Measurements from ENCODE around the gene BCKDK.

Gene BCKDK

DNA sequence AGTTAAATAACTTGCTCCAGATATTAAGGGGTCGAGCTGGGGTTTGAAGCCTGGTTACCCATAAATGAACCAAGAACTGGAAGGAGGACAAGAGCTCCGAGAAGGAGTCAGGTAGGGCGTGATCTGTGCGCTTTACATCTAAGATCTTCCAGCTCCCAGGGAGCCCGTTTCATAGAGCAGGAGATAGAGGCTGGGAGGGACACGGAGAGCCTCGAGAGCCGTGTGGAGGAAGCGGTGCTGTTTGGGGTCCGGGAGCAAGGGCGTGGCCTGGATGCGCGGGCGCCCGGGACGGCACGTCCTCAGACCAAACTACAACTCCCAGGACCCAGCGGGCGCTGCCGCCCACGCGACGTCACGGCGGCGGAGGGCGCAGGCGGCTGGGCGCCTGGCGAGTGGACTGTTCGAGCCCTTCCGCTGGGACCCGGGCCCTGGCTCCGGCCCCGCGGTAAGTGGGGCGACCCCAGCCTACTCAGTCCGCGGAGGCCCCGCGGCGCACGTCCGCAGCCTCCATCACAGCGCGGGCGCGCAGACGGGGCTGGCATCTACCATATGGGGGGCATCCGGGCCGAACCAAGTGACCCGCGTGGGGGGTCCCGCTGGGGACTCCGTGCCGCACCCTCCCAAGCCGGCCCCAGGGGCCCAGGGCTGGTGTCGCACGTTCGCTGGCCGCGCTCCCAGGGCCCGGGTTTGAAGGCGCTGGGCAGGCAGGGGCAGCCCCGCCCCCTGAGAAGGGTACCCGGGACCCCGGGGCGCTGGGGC lies at the start of gene BCKDK:
BCKDK (plus strand) TSS at position 352 of the 759 bp plus-strand sequence. CDS start 838 bp downstream, outside the sequence.
- peak; percentile 86 to 88 for DNase-seq

DNA sequence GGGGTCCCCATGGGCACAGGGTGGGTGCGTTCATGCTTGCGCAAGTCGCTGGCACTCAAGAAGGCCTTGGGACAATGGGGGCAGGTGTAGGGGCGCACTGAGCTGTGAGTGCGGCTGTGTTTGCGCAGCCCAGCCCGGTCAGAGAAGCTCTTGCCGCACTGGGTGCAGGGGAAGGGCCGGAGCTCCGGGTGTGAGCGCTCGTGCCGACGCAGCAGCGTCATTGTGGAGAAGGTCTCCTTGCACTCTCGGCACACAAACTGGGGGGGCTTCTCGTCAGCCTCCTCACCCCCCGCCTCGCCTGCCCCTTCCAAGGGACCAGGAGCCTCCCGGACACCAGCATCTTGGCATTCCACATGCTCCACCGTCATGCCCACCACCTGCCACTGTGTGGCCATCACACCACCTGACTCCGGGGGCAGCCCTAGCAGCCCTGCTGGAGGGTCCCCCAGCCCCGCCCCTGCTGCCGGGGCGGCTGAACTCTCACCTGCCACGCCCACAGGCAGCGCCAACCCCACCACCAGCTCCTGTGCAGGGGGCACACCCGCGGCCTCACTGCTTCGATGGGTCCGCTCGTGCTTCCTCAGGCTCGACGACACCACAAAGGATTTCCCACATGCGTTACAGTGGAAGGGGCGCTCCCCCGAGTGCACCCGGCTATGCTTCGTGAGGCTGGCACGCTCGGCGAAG lies 46.9 kb upstream of the BCKDK start:
- DNase-seq = no peak

DNA sequence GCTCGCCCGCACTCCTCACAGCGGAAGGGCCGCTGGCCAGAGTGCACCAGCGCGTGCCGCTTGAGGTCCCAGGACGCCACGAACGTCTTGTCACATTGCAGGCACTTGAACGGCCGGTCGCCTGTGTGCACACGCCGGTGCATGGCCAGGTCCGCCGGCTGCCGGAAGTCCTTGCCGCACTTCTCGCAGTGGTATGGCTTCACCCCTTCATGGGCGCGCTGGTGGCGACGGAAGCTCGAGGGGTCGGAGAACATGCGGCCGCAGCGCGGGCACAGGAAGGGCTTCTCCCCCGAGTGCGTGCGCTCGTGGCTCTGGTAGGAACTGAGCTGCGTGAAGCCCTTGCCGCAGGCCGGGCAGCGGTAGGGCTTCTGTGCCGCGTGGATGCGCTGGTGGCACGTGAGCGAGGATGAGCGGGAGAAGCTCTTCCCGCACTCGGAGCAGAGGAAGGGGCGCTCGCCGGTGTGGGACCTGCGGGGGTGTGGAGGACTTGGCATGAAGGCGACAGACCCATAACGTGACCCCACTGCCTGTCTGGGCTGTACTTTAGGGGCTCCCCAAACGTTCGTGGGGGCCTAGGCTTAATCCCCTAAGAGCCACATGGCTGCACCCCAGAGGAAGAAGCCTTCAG lies 46.3 kb upstream of the BCKDK start:
- DNase-seq = no peak

DNA sequence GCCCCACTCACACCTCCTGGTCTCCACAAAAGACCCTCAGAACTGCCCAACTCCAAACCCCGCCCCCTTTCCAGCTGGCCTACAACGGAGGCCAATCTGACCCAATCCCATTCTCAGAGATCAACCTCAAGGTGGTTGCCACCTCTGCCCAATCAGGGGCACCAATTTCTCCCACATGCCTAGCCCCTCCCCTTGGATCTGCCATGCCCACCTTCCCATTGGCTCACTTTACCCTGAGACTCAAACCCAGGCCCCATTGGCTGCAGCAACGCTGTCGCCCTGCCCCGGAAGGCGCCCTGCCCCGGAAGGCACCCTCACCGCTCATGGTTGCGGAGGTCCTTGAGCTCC lies 44.7 kb upstream of the BCKDK start:
- DNase-seq = no peak

DNA sequence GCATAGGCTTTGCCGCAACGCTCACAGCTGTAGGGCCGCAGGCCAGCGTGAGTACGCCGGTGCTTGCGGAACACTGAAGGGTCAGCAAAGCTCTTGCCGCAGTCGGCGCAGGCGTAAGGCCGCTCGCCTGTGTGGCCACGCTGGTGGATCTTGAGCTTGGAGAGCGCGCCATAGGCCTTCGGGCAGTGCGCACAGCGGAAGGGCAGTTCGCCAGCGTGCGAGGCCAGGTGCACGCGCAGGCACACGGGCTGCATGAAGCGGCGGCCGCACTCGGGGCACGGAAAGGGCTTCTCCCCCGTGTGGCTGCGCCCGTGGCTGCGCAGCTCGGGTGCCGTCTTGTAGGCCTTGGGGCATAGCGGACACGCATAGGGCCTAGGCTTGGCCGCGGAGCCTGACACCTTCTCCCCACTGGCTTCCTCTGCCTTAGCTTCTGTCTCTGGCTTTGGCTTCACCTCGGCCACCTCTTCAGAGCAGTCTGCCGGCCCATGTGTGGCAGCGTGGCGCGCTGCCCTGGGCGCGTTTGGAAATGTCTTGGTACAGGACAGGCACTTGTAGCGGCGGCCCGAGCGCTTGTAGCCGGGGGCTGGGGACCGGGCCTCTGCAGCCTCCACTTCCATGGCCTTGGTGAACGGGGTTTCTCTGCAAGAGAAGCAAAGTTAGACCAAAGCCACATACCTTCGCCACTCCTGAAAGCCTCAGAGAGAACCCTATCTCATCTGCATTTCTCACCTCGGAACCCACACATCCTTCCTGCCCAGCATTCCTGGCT lies 44.2 kb upstream of the BCKDK start:
- no peak for DNase-seq

DNA sequence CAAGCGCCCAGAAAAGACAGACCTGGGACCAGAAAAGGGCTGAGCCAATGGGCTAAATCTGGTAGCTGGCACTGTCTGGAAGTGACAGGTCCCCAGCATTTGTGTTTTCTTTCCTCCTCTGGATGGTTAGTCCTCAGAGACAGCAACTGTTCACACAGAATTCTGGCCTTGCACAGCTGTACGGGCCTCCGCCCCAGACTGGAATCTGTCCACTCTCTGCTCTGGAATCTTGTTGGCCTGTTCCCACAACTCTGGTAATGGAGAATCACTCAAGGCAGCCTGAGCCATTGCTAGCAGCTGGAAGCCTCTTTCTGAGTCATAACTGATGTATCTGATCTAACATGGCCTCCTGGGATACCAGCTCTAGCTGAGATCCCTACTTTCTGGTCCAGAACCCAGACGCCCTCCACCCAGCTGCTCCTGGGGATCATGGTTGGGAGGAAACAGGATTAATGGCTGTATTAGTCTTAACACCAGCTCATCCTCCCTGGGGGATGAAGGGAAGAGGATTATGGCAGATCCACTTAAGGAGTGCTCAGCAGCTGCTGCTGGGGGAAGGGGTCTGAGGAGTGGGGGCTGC lies 43.2 kb upstream of the BCKDK start:
- DNase-seq = peak in 1 of 2 experiments; percentile 20

DNA sequence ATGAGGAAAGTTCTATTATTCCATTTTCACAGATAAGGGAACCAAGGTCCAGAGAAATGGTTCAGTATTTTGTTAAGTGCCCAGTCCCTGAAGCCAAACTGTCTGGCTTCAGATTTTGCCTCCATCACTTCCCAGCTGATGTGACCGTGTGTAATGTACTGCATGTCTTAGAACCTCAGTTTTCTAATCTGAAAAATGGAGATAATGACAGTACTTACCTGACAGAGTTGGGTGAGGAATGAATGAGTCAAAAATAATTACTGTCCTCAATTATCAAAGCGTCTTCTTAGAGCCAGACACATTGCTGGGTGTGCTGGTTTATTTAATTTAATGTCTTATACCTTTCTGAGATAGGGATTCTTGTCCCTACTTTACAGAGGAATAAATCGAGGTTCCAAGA lies 40.8 kb upstream of the BCKDK start:
- no peak for DNase-seq

DNA sequence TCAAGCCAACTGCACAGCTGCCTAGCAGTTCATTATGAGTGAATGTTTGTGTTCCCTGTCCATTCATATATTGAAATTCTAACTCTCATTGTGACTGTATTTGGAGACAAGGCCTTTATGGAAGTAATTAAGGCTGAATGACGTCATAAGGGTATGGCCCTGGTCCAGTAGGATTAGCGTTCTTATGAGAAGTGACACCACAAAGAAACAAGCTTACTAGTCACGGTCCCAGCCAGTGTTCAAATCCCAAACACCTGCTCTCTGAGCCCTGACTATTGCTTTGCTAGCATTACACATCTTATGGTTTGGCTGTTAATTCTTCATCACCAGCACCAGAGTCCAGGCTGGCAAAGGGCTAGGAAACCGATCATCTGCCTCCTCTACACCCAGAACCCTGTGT lies 36.3 kb upstream of the BCKDK start:
- DNase-seq = peak in 1 of 2 experiments; percentile 15

DNA sequence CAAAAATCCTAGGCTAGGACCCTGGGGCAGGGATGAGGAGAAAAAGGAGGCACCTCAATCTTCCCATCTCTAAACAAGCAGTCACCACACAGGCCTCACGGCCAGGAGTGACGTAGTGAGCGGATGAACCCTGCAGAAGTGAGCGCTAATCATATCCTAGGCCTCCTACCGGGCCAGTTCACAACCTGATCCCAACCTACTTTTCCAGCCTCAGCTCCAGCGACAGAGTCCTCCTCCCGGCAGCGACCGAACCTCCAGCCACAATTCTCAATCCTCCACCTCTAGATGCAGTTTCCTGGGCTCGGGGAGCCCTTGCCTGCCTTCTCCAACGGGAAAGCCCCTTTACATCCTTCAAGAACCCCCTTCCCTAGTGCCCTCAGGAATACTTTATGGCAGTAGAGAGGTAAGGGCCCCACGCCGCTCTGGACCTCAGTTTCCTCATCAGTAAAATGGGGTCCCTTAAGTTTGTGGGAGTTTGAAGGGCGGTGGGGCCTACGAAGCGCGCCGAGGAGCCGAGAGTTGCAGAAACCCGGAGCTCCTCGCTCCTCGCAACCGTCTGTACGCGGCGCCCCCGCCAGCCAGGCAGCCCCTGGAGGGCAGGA lies 35.5 kb upstream of the BCKDK start:
- peak; percentile 59 for DNase-seq

DNA sequence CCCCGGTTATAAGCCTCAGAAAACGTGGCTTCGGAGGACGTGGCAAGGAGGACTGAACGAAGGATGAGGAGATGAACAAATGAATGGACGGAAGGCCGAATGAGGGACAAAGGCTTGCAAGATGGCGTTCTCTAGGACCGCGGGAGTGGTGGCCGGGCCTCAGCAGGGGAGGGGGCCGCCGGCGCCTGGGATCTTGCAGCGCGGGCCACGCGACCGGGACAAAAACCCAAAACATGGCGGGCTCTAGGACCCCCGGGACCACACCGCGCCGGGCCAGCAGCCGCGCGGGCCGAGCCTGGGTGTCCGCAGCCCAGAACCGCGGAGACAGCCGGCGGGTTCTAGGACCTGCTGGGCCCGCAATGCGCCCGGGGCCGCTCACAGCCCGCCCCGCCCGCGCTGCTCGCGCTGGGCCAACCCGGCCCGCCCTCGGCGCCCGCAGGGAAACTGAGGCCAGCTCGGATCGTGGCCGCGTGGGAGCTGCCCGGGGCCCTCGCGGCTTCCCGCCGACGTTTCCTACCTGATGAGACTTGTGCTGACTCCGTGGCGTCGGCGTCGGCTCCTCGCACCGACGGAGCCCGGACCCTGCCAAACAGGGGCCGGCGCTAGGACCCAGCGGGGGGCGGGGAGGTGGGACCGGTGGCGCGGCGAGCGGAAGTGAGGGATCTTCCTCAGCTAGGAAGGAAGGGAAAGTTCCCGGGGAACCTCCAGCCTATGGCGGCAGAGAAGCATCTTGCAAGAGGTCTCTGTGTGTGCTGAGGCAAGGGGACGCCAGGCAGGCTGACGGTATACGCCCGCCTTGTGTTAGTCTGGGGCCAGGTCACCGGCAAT lies 34.8 kb upstream of the BCKDK start:
- DNase-seq = peak; percentile 93 to 94

DNA sequence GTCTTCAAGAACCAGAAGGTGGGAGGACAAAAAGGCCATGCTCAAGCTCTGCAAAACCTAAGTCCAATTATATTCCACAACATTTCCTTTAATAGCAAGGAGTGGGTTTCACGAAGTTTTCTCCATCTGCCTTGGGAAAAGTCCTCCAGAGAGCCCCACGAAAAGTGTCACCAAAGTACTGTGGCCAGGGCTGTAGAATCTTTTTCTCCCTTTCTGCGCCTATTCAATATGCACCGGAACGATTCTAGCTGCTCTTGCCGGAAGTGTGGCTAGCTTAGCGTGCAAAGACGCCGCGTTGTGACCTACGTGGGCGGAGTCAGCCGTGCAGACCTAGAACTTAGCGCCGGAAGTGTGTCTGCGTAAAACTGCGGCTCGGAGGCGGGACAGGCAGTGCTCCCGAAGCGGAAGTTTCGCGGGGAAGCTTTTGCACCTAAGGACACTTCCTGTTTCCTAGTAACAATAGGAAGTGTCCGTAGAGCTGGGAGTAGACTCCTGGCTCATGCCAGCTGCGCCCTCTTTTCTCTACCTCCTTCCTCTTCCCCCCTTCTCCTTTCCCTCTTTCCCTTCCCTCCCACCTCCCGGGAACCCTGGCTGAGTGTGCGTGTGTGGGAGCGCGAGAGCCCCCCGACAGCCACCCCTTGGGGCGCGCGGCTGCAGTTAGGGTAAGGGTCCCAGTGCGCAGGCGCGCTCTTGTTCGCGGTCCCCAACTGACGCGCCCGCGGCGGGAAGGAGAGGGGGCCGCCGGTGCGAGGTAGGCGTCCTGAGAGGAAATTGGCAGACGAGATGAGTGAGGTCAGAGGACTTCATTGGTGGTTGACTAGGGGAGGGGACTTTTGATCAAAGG lies 34.0 kb upstream of the BCKDK start, which contains the start of the genes ZNF646 and ZNF668:
ZNF646 (plus strand) TSS at position 453 of the 844 bp plus-strand sequence. CDS start 1,903 bp downstream, outside the sequence.
ZNF668 (minus strand) TSS at position 271 of the 844 bp plus-strand sequence. CDS start 9,781 bp downstream, outside the sequence.
- DNase-seq = peak; percentile 95 to 97

DNA sequence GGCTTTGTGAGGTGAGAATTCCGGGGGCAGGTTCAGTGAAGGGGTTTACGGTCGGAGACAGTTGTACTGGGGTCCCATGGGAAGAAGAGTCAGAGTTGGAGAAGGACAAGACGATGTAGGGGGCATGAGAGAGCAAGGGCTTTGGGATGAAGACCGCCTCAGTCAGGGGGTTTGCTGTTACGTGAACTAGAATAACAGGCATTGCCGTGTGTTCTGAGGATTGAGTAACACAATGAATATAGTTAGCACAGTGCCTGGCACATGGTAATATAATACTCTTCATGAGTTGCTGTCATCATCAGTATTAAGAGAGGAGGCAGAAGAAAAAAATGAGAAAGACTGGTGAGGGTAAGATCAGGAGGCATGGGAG lies 33.4 kb upstream of the BCKDK start:
- no peak for DNase-seq

DNA sequence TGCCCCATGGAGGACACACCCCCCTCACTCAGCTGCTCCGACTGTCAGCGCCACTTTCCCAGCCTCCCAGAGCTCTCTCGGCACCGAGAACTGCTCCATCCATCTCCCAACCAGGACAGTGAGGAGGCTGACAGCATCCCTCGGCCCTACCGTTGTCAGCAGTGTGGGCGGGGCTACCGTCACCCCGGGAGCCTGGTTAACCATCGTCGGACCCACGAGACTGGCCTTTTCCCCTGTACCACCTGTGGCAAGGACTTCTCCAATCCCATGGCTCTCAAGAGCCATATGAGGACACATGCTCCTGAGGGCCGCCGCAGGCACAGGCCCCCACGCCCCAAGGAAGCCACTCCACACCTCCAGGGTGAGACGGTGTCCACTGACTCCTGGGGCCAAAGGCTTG lies 31.9 kb upstream of the BCKDK start:
- DNase-seq = no peak

DNA sequence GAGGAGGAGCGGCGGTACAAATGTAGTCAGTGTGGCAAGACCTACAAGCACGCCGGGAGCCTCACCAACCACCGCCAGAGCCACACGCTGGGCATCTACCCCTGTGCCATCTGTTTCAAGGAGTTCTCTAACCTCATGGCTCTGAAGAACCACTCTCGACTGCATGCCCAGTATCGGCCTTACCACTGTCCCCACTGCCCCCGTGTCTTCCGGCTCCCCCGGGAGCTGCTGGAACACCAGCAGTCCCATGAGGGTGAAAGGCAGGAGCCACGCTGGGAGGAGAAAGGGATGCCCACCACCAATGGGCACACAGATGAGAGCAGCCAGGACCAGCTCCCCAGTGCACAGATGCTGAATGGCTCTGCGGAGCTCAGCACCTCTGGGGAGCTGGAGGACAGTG lies 31.2 kb upstream of the BCKDK start:
- no peak for DNase-seq

DNA sequence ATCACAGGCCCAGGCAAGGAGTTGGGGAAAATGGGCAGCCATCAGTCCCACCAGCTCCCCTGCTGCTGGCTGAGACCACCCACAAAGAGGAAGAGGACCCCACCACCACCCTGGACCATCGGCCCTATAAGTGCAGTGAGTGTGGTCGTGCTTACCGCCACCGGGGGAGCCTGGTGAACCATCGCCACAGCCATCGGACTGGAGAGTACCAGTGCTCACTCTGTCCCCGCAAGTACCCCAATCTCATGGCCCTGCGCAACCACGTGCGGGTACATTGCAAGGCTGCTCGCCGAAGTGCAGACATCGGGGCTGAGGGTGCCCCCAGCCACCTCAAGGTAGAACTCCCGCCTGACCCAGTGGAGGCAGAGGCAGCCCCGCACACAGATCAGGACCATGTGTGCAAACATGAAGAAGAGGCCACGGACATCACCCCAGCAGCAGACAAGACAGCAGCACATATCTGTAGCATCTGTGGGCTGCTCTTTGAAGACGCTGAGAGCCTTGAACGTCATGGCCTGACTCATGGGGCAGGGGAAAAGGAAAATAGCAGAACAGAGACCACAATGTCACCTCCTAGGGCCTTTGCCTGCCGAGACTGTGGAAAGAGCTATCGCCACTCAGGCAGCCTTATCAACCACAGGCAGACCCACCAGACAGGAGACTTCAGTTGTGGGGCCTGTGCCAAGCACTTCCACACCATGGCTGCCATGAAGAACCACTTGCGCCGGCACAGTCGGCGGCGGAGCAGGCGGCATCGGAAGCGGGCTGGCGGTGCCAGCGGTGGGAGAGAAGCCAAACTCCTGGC lies 30.4 kb upstream of the BCKDK start:
- DNase-seq = no peak

DNA sequence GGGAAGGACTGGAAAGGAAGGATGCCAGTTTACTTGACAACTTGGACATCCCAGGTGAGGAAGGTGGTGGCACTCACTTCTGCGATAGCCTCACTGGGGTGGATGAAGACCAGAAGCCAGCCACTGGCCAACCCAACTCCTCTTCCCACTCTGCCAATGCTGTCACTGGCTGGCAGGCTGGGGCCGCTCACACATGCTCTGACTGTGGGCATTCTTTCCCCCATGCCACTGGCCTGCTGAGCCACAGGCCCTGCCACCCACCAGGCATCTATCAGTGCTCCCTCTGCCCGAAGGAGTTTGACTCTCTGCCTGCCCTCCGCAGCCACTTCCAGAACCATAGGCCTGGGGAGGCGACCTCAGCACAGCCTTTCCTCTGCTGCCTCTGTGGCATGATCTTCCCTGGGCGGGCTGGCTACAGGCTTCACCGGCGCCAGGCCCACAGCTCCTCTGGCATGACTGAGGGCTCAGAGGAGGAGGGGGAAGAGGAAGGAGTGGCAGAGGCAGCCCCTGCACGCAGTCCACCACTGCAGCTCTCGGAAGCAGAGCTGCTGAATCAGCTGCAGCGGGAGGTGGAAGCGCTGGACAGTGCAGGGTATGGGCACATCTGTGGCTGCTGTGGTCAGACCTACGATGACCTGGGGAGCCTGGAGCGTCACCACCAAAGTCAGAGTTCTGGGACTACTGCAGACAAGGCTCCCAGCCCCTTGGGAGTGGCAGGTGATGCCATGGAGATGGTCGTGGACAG lies 29.4 kb upstream of the BCKDK start:
- DNase-seq = no peak

DNA sequence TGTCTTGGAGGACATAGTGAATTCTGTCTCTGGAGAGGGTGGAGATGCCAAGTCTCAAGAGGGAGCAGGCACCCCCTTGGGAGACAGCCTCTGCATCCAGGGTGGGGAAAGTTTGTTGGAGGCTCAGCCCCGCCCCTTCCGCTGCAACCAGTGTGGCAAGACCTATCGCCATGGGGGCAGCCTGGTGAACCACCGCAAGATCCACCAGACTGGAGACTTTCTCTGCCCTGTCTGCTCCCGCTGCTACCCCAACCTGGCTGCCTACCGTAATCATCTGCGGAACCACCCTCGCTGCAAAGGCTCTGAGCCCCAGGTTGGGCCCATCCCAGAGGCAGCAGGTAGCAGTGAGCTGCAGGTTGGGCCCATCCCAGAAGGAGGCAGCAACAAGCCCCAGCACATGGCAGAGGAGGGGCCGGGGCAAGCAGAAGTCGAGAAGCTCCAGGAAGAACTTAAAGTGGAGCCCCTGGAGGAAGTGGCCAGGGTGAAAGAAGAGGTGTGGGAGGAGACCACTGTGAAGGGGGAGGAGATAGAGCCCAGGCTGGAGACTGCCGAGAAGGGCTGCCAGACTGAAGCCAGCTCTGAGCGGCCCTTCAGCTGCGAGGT lies 28.7 kb upstream of the BCKDK start:
- no peak for DNase-seq

DNA sequence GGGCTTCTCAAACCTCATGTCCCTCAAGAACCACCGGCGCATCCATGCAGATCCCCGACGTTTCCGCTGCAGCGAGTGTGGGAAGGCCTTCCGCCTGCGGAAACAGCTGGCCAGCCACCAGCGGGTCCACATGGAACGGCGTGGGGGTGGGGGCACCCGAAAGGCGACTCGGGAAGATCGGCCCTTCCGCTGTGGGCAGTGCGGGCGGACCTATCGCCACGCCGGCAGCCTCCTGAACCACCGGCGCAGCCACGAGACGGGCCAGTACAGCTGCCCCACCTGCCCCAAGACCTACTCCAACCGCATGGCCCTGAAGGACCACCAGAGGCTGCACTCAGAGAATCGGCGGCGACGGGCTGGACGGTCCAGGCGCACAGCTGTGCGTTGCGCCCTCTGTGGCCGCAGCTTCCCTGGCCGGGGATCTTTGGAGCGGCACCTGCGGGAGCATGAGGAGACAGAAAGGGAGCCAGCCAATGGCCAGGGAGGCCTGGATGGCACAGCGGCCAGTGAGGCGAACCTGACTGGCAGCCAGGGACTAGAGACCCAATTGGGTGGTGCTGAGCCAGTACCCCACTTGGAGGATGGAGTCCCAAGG lies 28.1 kb upstream of the BCKDK start:
- no peak for DNase-seq

Measured in activated T-cell treated with anti-CD3 and anti-CD28 coated beads, Interleukin-2, amount 50 U/mL, for 48 hours (primary cell).